ENCODE measurements around the gene KLK7.

The KLK7 gene

GRCh38 chr19:50949861-50950260, 33.9 kb downstream of the KLK7 start:
- ChIA-PET CTCF (no interaction called here), POLR2A (no interaction called here)
- no peak for DNase-seq (ENCODE audit: extremely low spot score)
- TF ChIP-seq FOXA1 (IDR thresholded peaks at IDR 0.05) (no peak), HDGF (IDR thresholded peaks at IDR 0.05; ENCODE audit: borderline replicate concordance) (no peak), ARNT (IDR thresholded peaks at IDR 0.05) (no peak), L3MBTL2 (conservative IDR thresholded peaks at IDR 0.05) (no peak), LEF1 (IDR thresholded peaks at IDR 0.05; ENCODE audit: borderline replicate concordance) (no peak), BHLHE40 (IDR thresholded peaks at IDR 0.05; ENCODE audit: borderline replicate concordance) (no peak), FOXK2 (IDR thresholded peaks at IDR 0.05) (no peak), SUZ12 (IDR thresholded peaks at IDR 0.05) (no peak), ELF4 (IDR thresholded peaks at IDR 0.05) (no peak), NFRKB (IDR thresholded peaks at IDR 0.05) (no peak), SP1 (IDR thresholded peaks at IDR 0.05) (no peak), CTBP1 (IDR thresholded peaks at IDR 0.05; ENCODE audit: borderline replicate concordance) (no peak), PKNOX1 (IDR thresholded peaks at IDR 0.05) (no peak), FOXM1 (IDR thresholded peaks at IDR 0.05; ENCODE audit: borderline replicate concordance) (no peak), ZNF384 (IDR thresholded peaks at IDR 0.05) (no peak), TARDBP (IDR thresholded peaks at IDR 0.05) (no peak)

DNA sequence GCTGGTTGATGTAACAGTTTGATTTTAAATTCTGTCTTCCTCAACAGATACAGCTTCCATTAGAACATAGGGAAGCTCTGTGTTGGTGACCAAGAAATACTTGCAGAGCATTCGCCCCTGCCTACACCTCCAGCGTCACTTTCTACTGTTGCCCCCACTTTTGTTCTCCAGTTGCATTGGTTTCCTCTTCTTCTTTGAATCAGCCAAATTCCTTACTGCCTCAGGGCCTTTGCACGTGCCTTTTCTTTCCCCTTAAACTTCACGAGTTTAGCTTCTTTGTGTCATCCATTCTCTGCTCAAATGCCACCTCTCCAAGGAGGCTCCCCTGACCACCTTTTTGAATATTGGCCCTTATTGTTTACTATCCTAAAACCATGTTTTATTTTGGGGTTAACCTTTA, 36.6 kb downstream of the KLK7 start:
- no peak for TF ChIP-seq ELF4 (IDR thresholded peaks at IDR 0.05)
- TF ChIP-seq BHLHE40 (IDR thresholded peaks at IDR 0.05; ENCODE audit: borderline replicate concordance) = no peak
- no peak for TF ChIP-seq FOXA1 (IDR thresholded peaks at IDR 0.05)
- TF ChIP-seq TARDBP (IDR thresholded peaks at IDR 0.05) = no peak
- no peak for TF ChIP-seq SP1 (IDR thresholded peaks at IDR 0.05)
- no peak for TF ChIP-seq LEF1 (IDR thresholded peaks at IDR 0.05; ENCODE audit: borderline replicate concordance)
- no peak for TF ChIP-seq HDGF (IDR thresholded peaks at IDR 0.05; ENCODE audit: borderline replicate concordance)
- no peak for TF ChIP-seq ZNF384 (IDR thresholded peaks at IDR 0.05)
- no peak for TF ChIP-seq ARNT (IDR thresholded peaks at IDR 0.05)
- TF ChIP-seq SUZ12 (IDR thresholded peaks at IDR 0.05) = no peak
- TF ChIP-seq CTBP1 (IDR thresholded peaks at IDR 0.05; ENCODE audit: borderline replicate concordance) = no peak
- TF ChIP-seq PKNOX1 (IDR thresholded peaks at IDR 0.05) = no peak
- no peak for TF ChIP-seq NFRKB (IDR thresholded peaks at IDR 0.05)
- no peak for TF ChIP-seq FOXM1 (IDR thresholded peaks at IDR 0.05; ENCODE audit: borderline replicate concordance)
- no peak for TF ChIP-seq FOXK2 (IDR thresholded peaks at IDR 0.05)
- no peak for TF ChIP-seq L3MBTL2 (conservative IDR thresholded peaks at IDR 0.05)
- ChIA-PET CTCF (interaction anchor here (0.5 to 1.9 kb wide), 2 partner anchors 30 to 70 kb away, joined by 4 to 5 read pairs; no protein-coding TSS in a partner anchor), POLR2A (no interaction called here)
- no peak for DNase-seq (ENCODE audit: extremely low spot score)

DNA sequence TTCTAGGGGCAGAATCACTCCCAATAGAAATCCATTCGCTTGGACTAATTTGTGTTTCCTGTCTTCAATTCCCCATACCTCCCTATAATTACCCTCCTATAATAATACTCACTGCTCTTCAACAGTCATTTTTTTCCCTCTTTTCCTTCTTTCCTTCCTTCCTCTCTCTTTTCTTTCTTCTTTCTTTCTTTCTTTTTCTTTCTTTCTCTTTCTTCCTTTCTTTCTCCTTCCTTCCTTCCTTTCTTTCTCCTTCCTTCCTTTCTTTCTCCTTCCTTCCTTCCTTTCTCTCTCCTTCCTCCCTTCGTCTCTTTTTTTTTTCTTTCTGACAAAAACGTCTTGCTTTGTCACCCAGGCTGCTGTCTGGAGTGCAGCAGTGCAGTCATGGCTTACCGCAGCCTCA, 38.9 kb downstream of the KLK7 start:
- ChIA-PET POLR2A (no interaction called here), CTCF (no interaction called here)
- TF ChIP-seq FOXK2 (IDR thresholded peaks at IDR 0.05) (no peak), NFRKB (IDR thresholded peaks at IDR 0.05) (no peak), BHLHE40 (IDR thresholded peaks at IDR 0.05; ENCODE audit: borderline replicate concordance) (no peak), L3MBTL2 (conservative IDR thresholded peaks at IDR 0.05) (no peak), TARDBP (IDR thresholded peaks at IDR 0.05) (no peak), SP1 (IDR thresholded peaks at IDR 0.05) (no peak)
- no peak for DNase-seq (ENCODE audit: extremely low spot score)

DNA sequence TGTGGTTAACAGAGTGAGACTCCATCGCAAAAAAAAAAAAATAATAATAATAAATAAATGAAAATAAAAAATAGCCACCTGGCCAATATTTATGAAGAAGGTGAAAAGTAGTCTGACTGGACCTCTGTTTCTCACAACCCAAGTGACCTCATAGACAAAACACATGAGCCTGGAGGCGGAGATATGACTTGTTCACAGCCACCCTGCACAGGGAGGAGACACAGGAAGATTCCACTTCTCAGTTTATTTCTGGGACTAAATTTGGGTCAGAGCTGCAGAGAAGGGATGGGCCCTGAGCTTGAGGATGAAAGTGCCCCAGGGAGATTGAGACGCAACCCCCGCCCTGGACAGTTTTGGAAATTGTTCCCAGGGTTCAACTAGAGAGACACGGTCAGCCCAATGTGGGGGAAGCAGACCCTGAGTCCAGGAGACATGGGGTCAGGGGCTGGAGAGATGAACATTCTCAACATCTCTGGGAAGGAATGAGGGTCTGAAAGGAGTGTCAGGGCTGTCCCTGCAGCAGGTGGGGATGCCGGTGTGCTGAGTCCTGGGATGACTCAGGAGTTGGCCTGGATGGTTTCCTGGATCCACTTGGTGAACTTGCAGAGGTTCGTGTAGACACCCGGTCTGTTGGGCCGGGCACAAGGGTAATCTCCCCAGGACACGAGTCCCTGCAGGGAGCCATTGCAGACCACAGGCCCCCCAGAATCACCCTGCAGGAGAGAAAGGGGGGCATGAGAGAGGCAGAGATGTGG, 40.5 kb downstream of the KLK7 start:
- TF ChIP-seq HDGF (IDR thresholded peaks at IDR 0.05; ENCODE audit: borderline replicate concordance) (no peak), L3MBTL2 (conservative IDR thresholded peaks at IDR 0.05) (no peak), ZNF384 (IDR thresholded peaks at IDR 0.05) (no peak), NFRKB (IDR thresholded peaks at IDR 0.05) (no peak), PKNOX1 (IDR thresholded peaks at IDR 0.05) (no peak), LEF1 (IDR thresholded peaks at IDR 0.05; ENCODE audit: borderline replicate concordance) (no peak), ELF4 (IDR thresholded peaks at IDR 0.05) (no peak), SP1 (IDR thresholded peaks at IDR 0.05) (no peak), SUZ12 (IDR thresholded peaks at IDR 0.05) (no peak), CTBP1 (IDR thresholded peaks at IDR 0.05; ENCODE audit: borderline replicate concordance) (no peak), FOXK2 (IDR thresholded peaks at IDR 0.05) (no peak), TARDBP (IDR thresholded peaks at IDR 0.05) (no peak), FOXA1 (IDR thresholded peaks at IDR 0.05) (no peak), ARNT (IDR thresholded peaks at IDR 0.05) (no peak), FOXM1 (IDR thresholded peaks at IDR 0.05; ENCODE audit: borderline replicate concordance) (no peak)
- ChIA-PET POLR2A (no interaction called here), CTCF (interaction anchor here (0.8 kb wide), 1 partner anchor 73 kb away, joined by 3 read pairs; no protein-coding TSS in a partner anchor)
- no peak for DNase-seq (ENCODE audit: extremely low spot score)

- CTCF ChIA-PET = interaction anchor here (1.2 to 1.4 kb wide), 2 partner anchors 9 to 18 kb away, joined by 3 read pairs; no protein-coding TSS in a partner anchor
These were observed 44.1 kb downstream of the KLK7 start for GRCh38 chr19:50939596-50939995.

More at GRCh38 chr19:50939596-50939995, 44.1 kb downstream of the KLK7 start:
- DNase-seq (ENCODE audit: extremely low spot score) = no peak
- POLR2A ChIA-PET = no interaction called here
- TF ChIP-seq FOXA1 (IDR thresholded peaks at IDR 0.05) (no peak), NFRKB (IDR thresholded peaks at IDR 0.05) (no peak), ELF4 (IDR thresholded peaks at IDR 0.05) (no peak), SUZ12 (IDR thresholded peaks at IDR 0.05) (no peak), SP1 (IDR thresholded peaks at IDR 0.05) (no peak), L3MBTL2 (conservative IDR thresholded peaks at IDR 0.05) (no peak), TARDBP (IDR thresholded peaks at IDR 0.05) (no peak), FOXK2 (IDR thresholded peaks at IDR 0.05) (no peak), CTBP1 (IDR thresholded peaks at IDR 0.05; ENCODE audit: borderline replicate concordance) (no peak), ZNF384 (IDR thresholded peaks at IDR 0.05) (no peak), BHLHE40 (IDR thresholded peaks at IDR 0.05; ENCODE audit: borderline replicate concordance) (no peak)
